Glutamatergic neuron (in vitro differentiated cells): ENCODE data around the gene POMT1. TPM values are rescaled to one million over a fixed set of nuclear protein-coding genes. Genes with fewer than 3 reads are reported as not detected.

Experiments used
- DNase-seq: peaks from one replicate; pipeline ENCODE4 v3.0.0; 2022
- H3K27ac Mint-ChIP-seq: one replicate; pipeline ENCODE4 v1.8.0; 2020; ENCODE audit warnings: mild to moderate bottlenecking, mixed read lengths, inconsistent platforms; ENCODE audit not compliant: unreplicated experiment
- H3K27me3 Mint-ChIP-seq: one replicate; pipeline ENCODE4 v1.8.0; 2020; ENCODE audit warnings: mild to moderate bottlenecking, moderate library complexity, mixed read lengths, inconsistent platforms; ENCODE audit not compliant: unreplicated experiment
- H3K36me3 Mint-ChIP-seq: one replicate; pipeline ENCODE4 v1.8.0; 2020; ENCODE audit warnings: mild to moderate bottlenecking, mixed read lengths, inconsistent platforms; ENCODE audit not compliant: unreplicated experiment
- H3K4me1 Mint-ChIP-seq: one replicate; pipeline ENCODE4 v1.8.0; 2020; ENCODE audit warnings: mild to moderate bottlenecking, low read depth, mixed read lengths, inconsistent platforms; ENCODE audit not compliant: unreplicated experiment
- H3K4me3 Mint-ChIP-seq: one replicate; pipeline ENCODE4 v1.8.0; 2020; ENCODE audit warnings: mild to moderate bottlenecking, mixed read lengths, inconsistent platforms; ENCODE audit not compliant: unreplicated experiment
- H3K9me3 Mint-ChIP-seq: one replicate; pipeline ENCODE4 v1.8.0; 2020; ENCODE audit warnings: mild to moderate bottlenecking, moderate library complexity, mixed read lengths, inconsistent platforms; ENCODE audit not compliant: unreplicated experiment
- total RNA-seq: library from RNA; stranded (reverse); fragmentation: NEBNext Ultra II Directional; extraction: Animal tissue kit (Norgen Biotek cat#: 25700); gene quantifications from one replicate; pipeline ENCODE4 v1.2.1, GENCODE V29; 2021; ENCODE audit not compliant: unreplicated experiment
- TF ChIP-seq, protein P1 (sequence below): fragments of 200-600 bp; sonication (generic); IDR thresholded peaks from one replicate; pipeline ENCODE4 v1.5.0; 2021; ENCODE audit not compliant: partially characterized antibody, unreplicated experiment

Gene POMT1
- total RNA-seq, 1 donor from 2014 or later: 108 TPM

DNA sequence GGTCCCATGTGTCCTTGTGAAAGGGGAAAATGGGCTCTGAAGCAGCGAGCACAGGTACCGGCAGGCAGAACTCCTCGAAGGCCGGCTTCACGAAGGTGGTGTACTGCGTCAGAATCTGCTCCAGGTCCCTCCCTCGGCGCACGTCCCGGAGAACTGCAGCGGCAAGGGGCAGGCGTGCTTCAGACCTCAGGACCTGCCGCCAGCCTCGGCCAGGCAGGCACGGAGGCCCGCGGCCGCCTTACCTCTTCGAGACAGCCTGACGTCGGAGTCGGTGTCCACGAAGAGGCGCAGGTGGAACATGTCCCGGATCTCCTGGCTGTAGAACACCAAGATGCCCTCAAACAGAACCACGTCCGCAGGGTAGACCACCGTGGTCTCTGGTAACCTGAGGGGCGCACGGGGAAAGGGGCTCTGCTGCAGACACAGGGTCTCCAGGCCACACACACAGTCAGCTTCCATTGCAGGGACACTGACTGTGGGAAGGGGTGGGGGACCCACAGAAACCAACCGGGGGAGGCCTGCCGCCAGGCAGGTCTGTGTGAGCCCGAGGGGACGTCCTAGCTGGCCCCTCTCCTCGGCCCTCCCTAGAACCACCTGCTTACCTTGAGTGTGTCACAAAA, 26.3 kb downstream of the POMT1 start:
- TF ChIP-seq, protein P1, sequence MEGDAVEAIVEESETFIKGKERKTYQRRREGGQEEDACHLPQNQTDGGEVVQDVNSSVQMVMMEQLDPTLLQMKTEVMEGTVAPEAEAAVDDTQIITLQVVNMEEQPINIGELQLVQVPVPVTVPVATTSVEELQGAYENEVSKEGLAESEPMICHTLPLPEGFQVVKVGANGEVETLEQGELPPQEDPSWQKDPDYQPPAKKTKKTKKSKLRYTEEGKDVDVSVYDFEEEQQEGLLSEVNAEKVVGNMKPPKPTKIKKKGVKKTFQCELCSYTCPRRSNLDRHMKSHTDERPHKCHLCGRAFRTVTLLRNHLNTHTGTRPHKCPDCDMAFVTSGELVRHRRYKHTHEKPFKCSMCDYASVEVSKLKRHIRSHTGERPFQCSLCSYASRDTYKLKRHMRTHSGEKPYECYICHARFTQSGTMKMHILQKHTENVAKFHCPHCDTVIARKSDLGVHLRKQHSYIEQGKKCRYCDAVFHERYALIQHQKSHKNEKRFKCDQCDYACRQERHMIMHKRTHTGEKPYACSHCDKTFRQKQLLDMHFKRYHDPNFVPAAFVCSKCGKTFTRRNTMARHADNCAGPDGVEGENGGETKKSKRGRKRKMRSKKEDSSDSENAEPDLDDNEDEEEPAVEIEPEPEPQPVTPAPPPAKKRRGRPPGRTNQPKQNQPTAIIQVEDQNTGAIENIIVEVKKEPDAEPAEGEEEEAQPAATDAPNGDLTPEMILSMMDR: no peak
- Mint-ChIP-seq H3K4me3 (no peak overlapping the region), H3K9me3 (peaks cover 1% of the 10 kb centered on the region), H3K36me3 (no peaks in the 10 kb centered on the region), H3K4me1 (peaks cover 2% of the 10 kb centered on the region), H3K27ac (peak overlapping the region; percentile 39), H3K27me3 (peaks cover 6% of the 10 kb centered on the region)
- DNase-seq: no peak

DNA sequence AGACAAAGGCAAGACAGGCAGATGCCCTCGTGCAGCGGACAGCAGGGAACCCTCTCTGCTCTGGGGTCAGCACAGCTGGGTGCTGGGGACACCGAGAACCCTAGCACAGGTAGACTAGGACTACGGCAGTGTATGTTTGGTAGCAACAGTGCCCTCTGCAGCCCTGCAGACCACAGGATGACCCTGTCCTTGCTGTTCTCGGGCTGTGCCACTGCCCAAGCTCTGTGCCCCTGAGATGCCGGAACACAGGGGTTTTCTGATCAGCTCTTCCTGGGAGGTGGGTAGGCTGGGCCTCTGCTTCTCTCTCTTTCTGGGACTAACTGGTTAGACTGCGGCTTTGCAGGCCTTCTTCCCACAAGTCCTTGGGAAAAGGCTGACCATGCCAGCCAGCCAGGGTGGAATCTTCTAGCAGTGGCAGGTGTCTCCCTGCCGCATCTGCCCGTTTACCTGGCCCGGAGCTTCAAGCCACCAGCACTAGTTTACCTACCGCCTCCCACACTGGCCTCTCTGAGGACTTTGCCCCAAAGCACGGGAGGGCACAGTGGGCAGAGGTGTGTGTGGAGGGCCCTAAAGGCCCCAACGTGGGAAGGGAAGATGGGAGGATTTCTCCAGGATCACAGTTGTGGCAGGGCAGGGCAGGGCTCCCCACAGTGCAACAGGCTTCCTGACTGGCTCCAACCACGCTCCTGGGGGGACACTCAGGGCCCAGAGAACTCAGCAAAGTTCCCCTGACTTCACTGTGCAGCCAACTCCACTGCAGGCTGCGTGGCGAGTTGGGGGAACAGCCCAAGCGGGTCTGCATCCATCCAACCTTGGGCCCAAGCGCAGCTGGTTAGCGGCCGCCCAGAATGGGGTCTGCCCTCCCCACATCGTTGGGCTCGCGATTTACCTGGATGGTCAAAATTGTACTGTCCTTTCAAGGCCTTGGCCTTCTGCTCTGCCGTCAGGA, 27.2 kb downstream of the POMT1 start:
- Mint-ChIP-seq H3K4me1 (peaks cover 2% of the 10 kb centered on the region), H3K9me3 (peaks cover 1% of the 10 kb centered on the region), H3K4me3 (peak overlapping the region; percentile 87), H3K27ac (no peak overlapping the region), H3K27me3 (peaks cover 6% of the 10 kb centered on the region), H3K36me3 (no peaks in the 10 kb centered on the region)
- TF ChIP-seq, protein P1: no peak
- no peak for DNase-seq

- Mint-ChIP-seq H3K27me3 (peaks cover 6% of the 10 kb centered on the region), H3K36me3 (no peaks in the 10 kb centered on the region), H3K4me1 (peaks cover 2% of the 10 kb centered on the region), H3K4me3 (peak overlapping the region; percentile 87), H3K27ac (no peak overlapping the region), H3K9me3 (peaks cover 1% of the 10 kb centered on the region)
- TF ChIP-seq, protein P1: no peak
- DNase-seq: peak; percentile 57
Observed at GRCh38 chr9:131530546-131530919, 27.8 kb downstream of the POMT1 start.

- H3K9me3 Mint-ChIP-seq: peaks cover 1% of the 10 kb centered on the region
- H3K36me3 Mint-ChIP-seq: no peaks in the 10 kb centered on the region
- H3K4me3 Mint-ChIP-seq: peak within 1 kb of the TSS; percentile 87
- H3K27ac Mint-ChIP-seq: no peak within 1 kb of the TSS
- peaks cover 5% of the 10 kb centered on the region for H3K27me3 Mint-ChIP-seq
- TF ChIP-seq, protein P1: no peak
- peaks cover 2% of the 10 kb centered on the region for H3K4me1 Mint-ChIP-seq
- peak; percentile 84 for DNase-seq
Observed at GRCh38 chr9:131530920-131531832, 28.5 kb downstream of the POMT1 start, which contains the start of gene UCK1. Gene UCK1, minus strand, starts transcription at chr9:131531263. Its CDS starts 89 bp downstream, at chr9:131531174.
